Measurements from ENCODE around the gene TGFBR1.
A peak's percentile ranks its signal among the peaks of the same experiment; 100 is the strongest.
"Not testable (repeated sequence)": the region's sequence is repeated elsewhere in the genome, so short reads cannot be mapped to it uniquely, and the experiment has no call there.

Gene TGFBR1

DNA sequence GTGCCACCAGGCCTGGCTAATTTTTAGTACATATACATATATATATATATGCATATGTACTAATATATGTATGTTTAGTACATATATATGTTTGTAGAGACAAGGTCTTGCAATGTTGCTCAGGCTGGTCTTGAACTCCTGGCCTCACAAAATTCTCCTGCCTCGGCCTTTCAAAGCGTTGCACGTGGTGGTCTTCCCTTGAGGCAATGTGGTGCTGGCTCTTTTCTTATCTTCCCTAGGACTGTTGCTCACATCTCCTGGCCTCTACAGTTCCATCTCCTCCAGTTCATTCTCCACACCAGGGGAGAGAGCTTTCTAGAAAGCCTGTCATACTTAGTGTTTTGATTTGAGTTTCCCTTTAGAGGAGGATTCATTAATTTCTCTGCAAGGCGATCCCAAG, 28.9 kb upstream of the TGFBR1 start:
- DNase-seq (ENCODE audit: low read depth in 2 of 2) = no peak

DNA sequence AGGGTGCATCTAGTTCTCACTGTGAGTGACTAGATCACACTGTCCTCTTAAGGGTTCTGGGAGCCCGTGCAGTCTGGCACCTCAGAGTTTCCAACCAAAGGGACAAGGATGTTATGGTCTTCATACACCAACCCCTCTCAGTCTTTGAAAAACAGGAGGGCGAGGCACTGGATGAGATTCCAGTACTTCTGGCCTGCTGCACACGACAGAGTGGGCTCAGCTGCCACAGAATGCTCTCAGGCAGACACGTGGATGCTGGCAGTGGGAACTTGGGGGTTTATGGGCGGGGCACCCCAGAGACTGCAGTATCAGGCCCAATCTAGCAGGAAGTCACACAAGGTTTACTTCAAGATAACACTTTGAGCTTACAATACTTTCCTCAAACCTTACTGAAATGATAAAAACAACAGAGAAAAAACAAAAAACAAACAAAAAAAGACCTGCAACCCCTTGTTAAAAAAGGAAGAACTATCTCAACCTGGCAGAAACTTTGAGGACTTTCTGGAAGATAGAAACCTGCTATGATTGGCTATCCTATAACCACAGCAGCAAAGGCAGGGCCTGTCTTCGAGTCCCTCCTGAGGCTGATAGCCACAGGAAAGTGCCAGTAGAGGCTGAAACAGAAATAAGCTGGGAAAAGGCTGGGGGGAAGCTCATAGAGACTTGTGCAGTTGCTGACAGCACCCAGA, 28.3 kb upstream of the TGFBR1 start:
- DNase-seq (ENCODE audit: low read depth in 2 of 2) = no peak

DNA sequence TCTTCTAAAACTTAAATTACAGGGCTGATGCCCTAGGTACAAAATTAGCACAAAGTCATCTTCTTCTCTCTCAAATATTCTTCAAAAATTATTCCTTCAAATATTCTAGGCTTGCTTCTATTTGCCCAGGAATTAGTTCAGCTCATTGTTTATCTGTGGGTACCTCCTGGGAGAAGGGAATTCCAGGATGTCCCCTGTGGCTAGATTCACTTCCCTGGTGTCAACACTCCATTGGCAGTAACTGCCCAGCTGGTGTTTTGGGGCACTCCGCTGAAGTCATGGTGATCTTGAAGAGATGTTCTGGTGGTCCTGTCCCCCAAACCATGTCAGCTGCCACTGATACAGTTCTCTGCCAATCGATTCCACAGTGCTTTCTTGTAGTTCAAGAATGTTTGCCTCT, 26.2 kb upstream of the TGFBR1 start:
- no peak for DNase-seq (ENCODE audit: low read depth in 2 of 2)

DNA sequence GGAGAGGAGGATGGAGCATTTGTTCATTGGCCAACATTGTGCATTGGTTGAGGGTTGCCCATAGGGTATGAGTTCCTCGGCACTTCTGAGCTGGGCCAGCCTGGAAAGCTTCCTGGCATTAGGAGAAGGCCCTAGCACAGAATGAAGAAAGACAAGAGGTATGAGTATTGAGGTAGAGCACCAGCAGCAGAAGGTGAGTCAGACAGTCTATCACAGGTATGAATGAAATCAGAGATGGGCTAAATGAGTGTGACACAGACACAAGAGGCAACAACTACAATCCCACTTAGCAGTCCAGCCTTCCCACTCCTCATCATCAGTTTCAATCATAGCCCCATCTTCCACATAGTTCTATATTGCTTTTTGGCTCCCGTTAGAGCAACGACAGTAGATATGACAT, 25.4 kb upstream of the TGFBR1 start:
- DNase-seq (ENCODE audit: low read depth in 2 of 2) = no peak

DNA sequence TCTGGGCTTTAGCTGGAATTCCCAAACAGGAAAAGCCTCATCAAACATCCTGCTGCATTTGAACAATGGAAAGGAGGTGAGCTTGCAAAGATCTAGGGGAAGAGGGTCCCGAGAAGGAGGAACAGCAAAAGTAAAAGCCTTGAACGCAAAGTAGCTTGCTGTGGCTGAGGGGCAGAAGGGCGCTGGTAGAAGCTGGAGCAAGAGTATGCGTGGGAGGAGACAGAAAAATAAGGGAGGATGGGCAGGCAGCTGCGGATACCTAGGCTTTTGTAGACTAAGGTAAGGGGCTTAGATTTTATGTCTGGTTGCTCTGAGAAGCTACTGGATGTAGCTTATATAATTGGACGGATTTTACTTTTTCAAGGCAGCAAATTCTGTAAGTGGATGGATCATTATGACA, 21.9 kb upstream of the TGFBR1 start:
- no peak for DNase-seq (ENCODE audit: low read depth in 2 of 2)

DNA sequence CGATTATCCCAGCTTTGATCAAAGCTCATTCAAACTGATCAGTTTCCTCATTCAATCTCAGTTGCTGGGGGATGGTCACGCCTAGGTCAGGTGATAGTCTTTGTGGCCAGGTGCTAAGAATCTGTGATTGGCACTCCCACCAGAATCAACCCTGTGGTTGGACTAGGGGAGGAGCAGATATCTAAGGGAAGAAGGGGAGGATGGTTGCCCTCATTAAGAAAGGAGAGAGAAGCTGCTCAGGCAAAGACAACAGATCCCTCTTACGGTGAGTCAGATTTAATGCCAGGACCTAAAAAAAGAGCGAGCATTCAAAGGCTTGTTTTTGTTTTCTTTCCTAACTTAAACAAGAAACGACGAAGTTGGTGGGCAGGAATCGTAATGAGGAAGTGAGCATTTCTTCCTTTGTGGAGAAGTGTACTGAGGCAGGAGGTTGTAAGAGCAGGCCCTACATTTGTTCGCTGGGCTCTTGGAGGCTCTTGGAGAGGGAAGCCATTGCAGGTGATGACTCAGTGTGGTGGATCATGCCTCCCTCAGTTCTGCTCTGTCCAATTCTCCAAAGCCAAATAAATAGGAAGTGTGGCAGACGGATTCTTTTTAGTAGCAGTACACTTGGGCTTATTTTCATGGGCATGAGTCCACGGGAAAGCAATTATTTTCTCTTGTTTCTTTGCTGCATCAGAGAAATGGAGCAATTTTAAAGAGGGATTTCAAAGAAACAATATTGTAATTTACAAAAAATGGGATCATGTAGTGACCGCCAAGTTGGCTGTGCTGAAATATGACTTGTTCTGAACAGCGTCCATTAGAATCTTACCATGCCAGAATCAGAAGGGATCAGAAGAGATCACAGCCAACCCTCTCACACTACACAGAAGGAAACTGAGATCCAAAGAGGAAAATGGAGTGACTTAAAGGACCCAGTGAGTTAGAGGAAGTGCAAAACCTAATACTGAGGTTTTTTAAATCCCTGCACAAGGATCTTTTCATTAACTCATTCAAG, 18.7 kb upstream of the TGFBR1 start:
- no peak for DNase-seq (ENCODE audit: low read depth in 2 of 2)

DNA sequence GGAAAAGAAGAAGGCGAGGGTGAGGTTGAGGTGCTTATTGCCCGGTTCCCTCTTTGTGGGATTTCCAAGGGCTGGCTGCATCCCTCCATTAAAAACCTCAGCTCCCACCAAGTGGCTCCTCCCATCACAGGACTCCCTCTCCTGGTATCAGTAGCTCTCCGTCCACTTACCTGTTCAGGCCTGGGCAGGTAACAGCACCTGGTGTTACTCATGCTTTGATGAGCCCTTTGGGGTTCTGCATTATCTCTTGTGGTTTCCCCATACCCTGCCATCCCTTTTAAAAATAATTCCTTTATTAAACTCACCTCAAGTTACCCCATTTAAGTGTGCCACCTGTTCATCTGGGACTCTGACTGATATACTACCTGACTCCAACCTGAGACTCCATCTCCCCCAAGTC, 17.5 kb upstream of the TGFBR1 start:
- DNase-seq (ENCODE audit: low read depth in 2 of 2) = no peak

DNA sequence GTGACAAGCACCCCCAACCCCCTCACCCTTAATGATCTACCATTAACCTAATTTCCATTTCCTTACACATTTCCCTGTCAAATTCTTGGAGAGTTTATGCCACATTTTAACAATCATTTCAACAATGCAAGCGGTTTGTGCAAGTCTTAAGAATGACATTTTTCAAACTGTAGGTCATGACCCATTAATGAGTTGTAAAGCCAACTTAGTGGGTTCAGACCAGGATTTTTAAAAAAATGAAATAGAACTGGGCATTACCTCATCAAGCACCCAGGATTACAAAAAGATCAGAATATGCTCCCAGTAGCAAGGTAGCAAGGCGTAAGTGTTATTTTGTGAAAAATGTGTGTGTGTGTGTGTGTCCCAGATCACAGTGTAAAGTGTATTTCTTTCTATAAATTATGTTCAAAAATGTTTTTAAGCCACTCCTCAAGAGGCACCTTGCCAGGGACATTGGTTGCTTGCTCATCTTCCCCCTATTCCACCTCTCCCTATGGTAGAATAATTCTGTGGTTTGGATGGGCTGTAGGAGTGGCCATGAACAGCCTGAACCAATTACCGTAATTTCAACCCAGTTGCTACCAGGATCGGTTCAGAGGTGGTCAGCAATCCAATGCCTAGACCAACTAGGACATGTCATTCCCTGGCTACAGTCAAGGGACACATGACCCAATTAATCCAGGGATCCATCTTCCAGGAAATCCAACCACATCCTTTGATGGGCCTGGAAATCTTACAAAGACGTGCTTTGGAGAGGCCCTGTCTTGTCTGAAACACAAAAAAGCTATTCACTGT, 14.4 kb upstream of the TGFBR1 start:
- no peak for DNase-seq (ENCODE audit: low read depth in 2 of 2)

DNA sequence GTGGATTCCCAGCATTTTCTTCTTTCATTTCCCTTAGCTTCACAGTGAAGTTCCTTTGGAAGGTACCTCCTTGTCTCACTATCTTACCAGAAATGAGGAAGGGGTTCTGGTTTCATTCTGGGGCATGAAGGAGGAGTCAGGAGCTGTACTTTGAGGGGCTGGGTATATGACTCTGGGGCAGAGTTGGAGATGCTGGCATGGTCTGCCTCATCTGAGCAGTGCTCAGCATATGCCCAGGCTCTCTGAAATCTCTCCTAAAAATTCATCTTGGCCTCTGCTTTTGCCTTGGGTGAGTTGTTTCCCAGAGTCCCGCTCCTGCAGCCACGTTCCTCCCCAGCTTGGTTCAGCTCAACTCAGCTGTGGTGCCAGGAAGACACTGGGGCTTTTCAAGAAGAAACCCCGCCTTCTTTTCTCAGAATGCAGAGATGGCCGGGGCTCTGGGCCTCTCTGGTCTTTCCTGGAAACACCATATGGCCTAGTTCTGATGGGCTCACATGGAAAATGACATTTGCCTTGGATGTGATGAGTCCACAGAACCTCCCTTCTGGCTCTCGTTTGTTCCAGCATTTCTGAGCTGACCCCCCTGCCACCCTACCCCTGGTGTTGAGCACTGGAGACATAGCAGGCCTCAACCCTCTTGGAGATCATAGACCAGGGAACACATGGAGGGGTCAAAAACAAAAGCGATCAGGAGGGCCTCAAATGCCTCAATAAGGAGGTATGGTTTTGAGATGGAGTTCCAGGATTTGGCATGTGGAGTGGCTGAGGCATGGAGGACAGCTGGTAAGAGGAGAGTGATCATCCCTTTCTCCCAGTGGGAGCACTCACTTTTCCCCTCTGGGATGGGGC, 12.0 kb upstream of the TGFBR1 start:
- DNase-seq (ENCODE audit: low read depth in 2 of 2) = no peak

DNA sequence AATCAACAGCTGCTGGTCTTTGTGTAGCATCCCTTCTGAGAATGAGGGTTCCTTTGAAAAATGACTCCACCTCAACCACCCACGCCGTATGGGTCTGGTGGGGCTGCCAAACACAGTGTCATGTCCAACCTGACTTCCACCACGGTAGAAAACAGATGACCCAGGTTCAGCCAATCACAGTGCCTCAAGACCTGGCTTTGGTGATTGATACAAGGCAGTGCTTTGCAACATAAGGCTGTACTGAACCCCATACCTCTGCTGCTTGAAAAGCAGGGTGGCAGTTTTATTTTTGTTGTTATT, 11.5 kb upstream of the TGFBR1 start:
- DNase-seq (ENCODE audit: low read depth in 2 of 2) = no peak

DNA sequence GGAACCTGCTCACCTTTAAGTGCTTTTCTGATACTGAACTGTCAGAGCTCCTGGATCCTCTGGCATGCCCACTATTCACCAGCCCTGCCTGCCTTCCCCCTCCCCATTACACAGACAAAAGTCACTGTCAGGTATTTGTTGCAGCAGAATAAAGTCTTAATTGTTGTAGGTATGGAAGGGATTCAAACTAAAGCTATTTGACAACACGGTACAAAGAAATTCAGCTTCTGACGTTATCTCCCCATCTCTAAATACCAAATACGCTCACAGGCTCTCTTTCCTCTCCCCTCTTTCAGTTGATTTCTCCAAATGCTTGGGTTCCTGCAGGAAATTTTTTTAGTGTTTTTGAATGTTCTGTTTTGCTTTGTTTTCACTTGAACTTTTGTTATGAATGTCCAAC, 9.3 kb upstream of the TGFBR1 start:
- no peak for DNase-seq (ENCODE audit: low read depth in 2 of 2)

DNA sequence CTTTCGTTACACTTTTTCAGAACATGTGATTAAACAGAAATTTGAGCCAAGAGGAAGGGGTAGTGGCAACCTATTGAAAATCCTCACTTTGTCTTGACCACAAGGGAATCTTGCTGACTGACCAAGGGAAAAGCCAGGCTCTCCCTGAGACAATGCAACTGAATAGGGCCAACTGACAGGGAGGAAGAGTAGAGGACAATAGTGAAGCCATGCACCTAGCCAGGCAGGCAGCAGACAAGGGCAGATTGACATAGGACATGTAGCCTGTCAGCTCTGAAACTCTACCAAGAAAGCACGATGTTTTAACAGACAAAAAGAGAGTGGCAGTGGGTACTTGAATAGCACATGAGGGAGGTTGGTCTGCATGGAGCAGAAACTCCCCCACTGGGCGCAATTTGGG, 8.5 kb upstream of the TGFBR1 start:
- DNase-seq (ENCODE audit: low read depth in 2 of 2) = no peak

DNA sequence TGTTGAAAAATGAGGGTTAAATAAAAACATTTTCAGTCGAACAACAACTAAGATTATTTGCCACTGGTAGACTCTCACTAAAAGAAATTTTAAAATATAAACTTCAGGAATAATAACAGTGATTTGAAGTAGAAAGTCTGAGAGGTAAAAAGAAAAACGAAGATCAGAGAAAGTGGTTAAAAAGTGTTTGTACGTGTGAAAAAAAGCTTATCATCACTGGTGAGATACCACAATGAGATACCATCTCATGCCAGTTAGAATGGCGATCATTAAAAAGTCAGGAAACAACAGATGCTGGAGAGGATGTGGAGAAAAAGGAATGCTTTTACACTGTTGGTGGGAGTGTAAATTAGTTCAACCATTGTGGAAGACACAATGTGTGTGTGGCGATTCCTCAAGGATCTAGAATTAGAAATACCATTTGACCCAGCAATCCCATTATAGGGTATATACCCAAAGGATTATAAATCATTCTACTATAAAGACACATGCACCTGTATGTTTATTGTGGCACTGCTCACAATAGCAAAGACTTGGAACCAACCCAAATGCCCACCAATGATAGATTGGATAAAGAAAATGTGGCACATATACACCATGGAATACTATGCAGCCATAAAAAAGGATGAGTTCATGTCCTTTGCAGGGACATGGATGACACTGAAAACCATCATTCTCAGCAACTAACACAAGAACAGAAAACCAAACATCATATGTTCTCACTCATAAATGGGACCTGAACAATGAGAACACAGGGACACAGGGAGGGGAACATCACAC, 4.9 kb upstream of the TGFBR1 start:
- DNase-seq (ENCODE audit: low read depth in 2 of 2) = not testable (repeated sequence)

DNA sequence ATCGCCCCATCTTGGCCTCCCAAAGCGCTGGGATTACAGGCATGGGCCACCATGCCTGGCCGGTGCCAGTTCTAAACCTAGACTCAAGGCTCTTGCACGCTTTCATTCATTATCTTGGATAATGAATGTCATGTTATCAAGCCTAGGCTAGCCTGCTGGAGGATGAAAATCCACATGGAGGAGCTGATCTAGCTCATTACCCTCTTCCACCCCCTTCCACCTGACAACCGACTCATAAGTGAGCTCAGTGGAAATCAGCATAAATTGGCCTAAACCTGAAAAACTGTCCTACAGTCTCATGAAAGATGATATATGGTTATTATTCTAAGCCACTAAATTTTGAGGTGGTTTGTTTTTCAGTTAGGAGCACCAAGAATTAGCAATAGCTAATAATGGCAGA, 3.6 kb upstream of the TGFBR1 start:
- no peak for DNase-seq (ENCODE audit: low read depth in 2 of 2)

DNA sequence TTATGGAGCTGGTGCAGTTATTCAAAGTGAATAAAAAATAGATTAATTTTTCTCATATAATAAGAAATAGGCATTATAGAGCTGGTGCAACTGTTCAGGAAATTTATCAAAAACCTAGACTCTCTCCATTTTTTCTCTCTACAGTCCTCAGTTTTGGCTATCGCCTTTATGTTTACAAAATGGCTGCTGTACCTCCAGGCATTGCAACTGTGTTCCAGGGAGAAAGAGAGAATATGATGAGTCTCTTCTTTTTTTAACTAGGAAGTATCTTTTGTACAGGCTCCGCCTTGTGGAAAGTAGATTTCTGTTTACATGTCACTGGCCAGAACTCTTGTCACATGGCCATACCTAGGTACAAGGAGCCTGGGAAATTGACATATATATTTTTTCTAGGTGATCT, 3.1 kb upstream of the TGFBR1 start:
- DNase-seq (ENCODE audit: low read depth in 2 of 2) = no peak

DNA sequence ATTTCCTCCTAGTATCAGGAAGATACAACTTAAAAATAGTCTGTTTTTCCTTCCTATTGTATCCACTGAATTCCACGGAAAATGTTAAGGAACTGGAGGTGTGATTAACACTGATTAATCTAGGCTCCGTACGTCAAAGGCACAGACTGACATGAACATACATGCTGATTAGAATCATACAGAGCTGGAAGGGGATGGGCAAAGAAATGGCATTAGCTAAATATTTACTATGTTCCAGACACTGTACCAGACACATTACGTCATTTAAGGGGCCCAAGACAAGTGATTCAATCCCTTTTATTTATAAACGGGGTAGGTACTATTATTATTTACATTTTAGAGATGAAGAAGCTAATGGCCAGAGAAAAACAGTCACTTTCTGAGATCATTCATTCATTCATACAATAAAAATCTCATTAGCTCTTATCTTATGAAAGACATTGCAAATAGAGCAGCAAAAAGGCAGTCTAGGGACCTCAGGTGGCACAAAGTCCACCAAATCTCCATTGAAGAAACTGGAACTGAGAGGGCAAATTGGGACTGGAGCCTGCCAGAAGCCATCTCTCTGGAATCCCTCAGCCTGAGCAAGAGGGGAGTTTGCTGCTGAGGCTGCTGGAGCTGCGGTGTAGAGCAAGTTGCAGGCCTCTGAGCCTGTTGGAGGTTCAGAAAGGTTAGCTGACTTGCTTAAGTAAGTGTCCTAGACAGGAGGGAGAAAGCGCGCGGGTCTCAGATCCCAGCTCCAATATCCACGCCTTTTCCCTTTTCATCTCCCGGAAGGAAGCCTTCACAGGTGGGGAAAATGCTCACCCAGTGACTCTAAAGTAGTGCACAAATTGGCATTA, 1.6 kb upstream of the TGFBR1 start:
- DNase-seq (ENCODE audit: low read depth in 2 of 2) = no peak

DNA sequence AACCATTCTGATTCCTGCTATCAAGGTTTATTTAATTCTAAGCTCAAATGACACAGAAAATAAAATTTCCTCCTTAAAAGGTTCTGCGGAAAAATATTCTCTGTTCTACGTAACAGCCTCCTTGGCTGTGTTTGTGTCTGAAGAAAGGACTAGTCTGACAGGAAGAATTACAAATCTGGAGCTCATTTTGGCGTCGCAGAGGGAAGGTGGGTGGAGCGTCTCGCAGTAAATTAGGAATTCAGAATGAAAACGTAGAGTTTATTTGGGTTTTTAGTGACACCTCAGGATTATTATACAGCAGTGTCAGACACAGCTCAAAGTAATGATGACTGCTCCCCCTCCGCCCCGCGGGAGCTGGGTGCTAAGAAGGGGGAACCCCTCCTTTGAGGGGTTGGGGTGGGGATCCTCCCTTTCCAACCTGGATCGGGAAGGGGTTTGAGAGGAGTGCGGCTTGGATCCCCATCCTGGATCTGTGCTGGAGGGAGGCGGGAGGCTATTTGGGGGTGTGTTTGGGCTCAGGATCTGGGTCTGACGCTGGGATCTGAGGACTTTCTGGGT, 933 bp upstream of the TGFBR1 start:
- no peak for DNase-seq (ENCODE audit: low read depth in 2 of 2)

DNA sequence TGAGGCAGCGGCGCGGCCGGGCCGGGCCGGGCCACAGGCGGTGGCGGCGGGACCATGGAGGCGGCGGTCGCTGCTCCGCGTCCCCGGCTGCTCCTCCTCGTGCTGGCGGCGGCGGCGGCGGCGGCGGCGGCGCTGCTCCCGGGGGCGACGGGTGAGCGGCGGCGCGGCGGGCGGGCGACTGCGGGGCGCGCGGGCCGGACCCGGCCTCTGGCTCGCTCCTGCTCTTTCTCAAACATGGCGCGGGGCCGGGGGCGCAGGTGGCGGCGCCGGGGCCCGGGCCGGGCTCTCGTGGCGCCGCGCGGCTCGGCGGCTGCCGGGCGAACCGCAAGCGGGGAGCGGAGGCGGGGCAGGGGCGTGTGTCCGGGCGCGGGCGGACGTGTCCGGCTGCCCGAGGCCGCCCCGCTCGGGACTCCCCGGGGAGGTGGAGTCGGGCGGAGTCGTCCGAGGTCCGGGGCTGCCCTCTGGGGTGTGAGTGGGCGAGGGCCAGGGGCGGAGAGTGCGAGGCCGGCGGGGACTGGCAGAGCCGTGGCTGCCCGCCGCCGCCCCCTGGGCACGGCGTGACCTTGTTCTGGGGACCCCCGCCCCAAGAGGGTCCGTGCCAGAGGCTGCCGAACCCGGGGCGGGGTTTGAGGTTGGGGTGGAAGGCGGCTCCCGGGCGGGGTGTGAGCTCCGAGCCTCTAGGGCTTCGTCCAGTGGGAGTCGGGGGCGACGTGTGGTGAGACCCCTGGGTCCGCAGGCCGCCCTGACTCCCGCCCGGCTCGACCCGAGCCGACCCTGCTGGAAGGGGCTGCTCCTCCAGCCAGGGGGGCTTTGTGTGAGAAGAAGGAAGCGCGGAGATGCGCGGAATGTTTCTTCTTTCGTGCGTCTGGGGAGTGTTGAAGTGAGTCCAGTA, 485 bp downstream of the TGFBR1 start:
- DNase-seq (ENCODE audit: low read depth in 2 of 2) = peak in 1 of 2 donors; percentile 19

DNA sequence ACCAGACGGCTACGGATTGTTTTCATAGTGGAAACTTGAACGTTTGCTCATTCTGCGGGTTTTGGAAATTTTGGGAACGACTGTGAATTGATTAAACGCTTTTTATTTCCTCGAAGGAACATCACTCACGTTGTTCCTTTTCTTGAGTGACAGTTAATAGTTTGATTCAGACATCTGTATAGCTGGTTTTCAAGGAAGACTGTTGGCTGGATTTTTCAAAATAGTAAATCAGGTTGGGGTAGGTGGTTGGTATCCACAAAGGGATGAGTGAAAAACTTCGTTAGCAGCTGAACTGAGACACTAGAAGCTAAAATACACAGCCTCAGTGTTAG, 1.1 kb downstream of the TGFBR1 start:
- DNase-seq (ENCODE audit: low read depth in 2 of 2) = no peak
